ENCODE measurements around the gene EIPR1. TPM values are rescaled to one million over a fixed set of nuclear protein-coding genes. Genes with fewer than 3 reads are reported as not detected.

EIPR1 gene
- total RNA-seq, 4 donors from 2014 or later: 13.1 to 41.0 (median 27.4) TPM

GRCh38 chr2:3294493-3294892 lies 83.1 kb downstream of the EIPR1 start:
- intact Hi-C loops (cut with DNase I; ENCODE audit: low total_unique reads): no loop called here
- DNase-seq: no peak

GRCh38 chr2:3294069-3294468 lies 83.5 kb downstream of the EIPR1 start:
- no peak for DNase-seq
- no peaks in the 10 kb centered on the region for H3K36me3 ChIP-seq
- H3K27ac ChIP-seq: no peak overlapping the region
- no peaks in the 10 kb centered on the region for H3K9me3 ChIP-seq
- H3K27me3 ChIP-seq: no peaks in the 10 kb centered on the region
- intact Hi-C loops (cut with DNase I; ENCODE audit: low total_unique reads): no loop called here
- TF ChIP-seq POLR2AphosphoS5 (IDR thresholded peaks at IDR 0.05): no peak
- no peak for TF ChIP-seq EP300 (IDR thresholded peaks at IDR 0.05; ENCODE audit: low read depth)
- TF ChIP-seq POLR2A (IDR thresholded peaks at IDR 0.05): no peak
- no peak for TF ChIP-seq CTCF (IDR thresholded peaks at IDR 0.05)
- H3K4me1 ChIP-seq: no peaks in the 10 kb centered on the region
- 25 to 36% methylated on average over 3 of the region's 3 CpGs for WGBS, 2 donors (ENCODE audit: low coverage in 1 of 2)
- no peak overlapping the region for H3K4me3 ChIP-seq
- in situ Hi-C loops (cut with MboI; ENCODE audit: low pct_ligation_motif_present in 1 of 4, low pct_unique_long_range_greater_than_20kb in 1 of 4, low sequenced_read_pairs in 3 of 4): no loop called here

More at GRCh38 chr2:3294493-3294892, 83.1 kb downstream of the EIPR1 start:
- in situ Hi-C loops (cut with MboI; ENCODE audit: low pct_ligation_motif_present in 1 of 4, low pct_unique_long_range_greater_than_20kb in 1 of 4, low sequenced_read_pairs in 3 of 4): no loop called here
- H3K36me3 ChIP-seq: no peaks in the 10 kb centered on the region
- TF ChIP-seq POLR2A (IDR thresholded peaks at IDR 0.05) (no peak), EP300 (IDR thresholded peaks at IDR 0.05; ENCODE audit: low read depth) (no peak), CTCF (IDR thresholded peaks at IDR 0.05) (no peak), POLR2AphosphoS5 (IDR thresholded peaks at IDR 0.05) (no peak)
- H3K27ac ChIP-seq: no peak overlapping the region
- H3K4me3 ChIP-seq: no peak overlapping the region
- H3K4me1 ChIP-seq: no peaks in the 10 kb centered on the region
- 41 to 49% methylated on average over 4 of the region's 4 CpGs for WGBS, 2 donors (ENCODE audit: low coverage in 1 of 2)
- H3K9me3 ChIP-seq: no peaks in the 10 kb centered on the region
- H3K27me3 ChIP-seq: no peaks in the 10 kb centered on the region

GRCh38 chr2:3293221-3293620 lies 84.4 kb downstream of the EIPR1 start:
- Histone ChIP-seq H3K4me1 (no peaks in the 10 kb centered on the region), H3K27ac (no peak overlapping the region), H3K9me3 (no peaks in the 10 kb centered on the region), H3K4me3 (no peak overlapping the region), H3K27me3 (no peaks in the 10 kb centered on the region), H3K36me3 (no peaks in the 10 kb centered on the region)
- in situ Hi-C loops (cut with MboI; ENCODE audit: low pct_ligation_motif_present in 1 of 4, low pct_unique_long_range_greater_than_20kb in 1 of 4, low sequenced_read_pairs in 3 of 4): no loop called here
- no peak for TF ChIP-seq POLR2AphosphoS5 (IDR thresholded peaks at IDR 0.05)
- no peak for TF ChIP-seq CTCF (IDR thresholded peaks at IDR 0.05)
- no peak for TF ChIP-seq POLR2A (IDR thresholded peaks at IDR 0.05)
- no peak for TF ChIP-seq EP300 (IDR thresholded peaks at IDR 0.05; ENCODE audit: low read depth)
- no peak for DNase-seq
- WGBS, 2 donors (ENCODE audit: low coverage in 1 of 2): 92% methylated on average over 9 of the region's 9 CpGs; no CpG with 5 or more reads in 1 of the 2 donors
- intact Hi-C loops (cut with DNase I; ENCODE audit: low total_unique reads): no loop called here

- 98% methylated on average over 10 of the region's 10 CpGs; no CpG with 5 or more reads in 1 of the 2 donors for WGBS, 2 donors (ENCODE audit: low coverage in 1 of 2)
- H3K4me3 ChIP-seq: no peak overlapping the region
- in situ Hi-C loops (cut with MboI; ENCODE audit: low pct_ligation_motif_present in 1 of 4, low pct_unique_long_range_greater_than_20kb in 1 of 4, low sequenced_read_pairs in 3 of 4) (no loop called here), intact Hi-C loops (cut with DNase I; ENCODE audit: low total_unique reads) (no loop called here)
- no peaks in the 10 kb centered on the region for H3K9me3 ChIP-seq
- H3K27ac ChIP-seq: no peak overlapping the region
- no peak for DNase-seq
- TF ChIP-seq CTCF (IDR thresholded peaks at IDR 0.05) (no peak), EP300 (IDR thresholded peaks at IDR 0.05; ENCODE audit: low read depth) (no peak), POLR2A (IDR thresholded peaks at IDR 0.05) (no peak), POLR2AphosphoS5 (IDR thresholded peaks at IDR 0.05) (no peak)
- H3K27me3 ChIP-seq: no peaks in the 10 kb centered on the region
- no peaks in the 10 kb centered on the region for H3K36me3 ChIP-seq
- no peaks in the 10 kb centered on the region for H3K4me1 ChIP-seq
These were observed 85.2 kb downstream of the EIPR1 start for GRCh38 chr2:3292416-3292815.
